ENCODE data around the gene C9orf152. TPM values are rescaled to one million over a fixed set of nuclear protein-coding genes. Genes with fewer than 3 reads are reported as not detected.

Gene C9orf152
- total and polyA plus RNA-seq, 2 experiments from 2014 or later, result not detected

DNA sequence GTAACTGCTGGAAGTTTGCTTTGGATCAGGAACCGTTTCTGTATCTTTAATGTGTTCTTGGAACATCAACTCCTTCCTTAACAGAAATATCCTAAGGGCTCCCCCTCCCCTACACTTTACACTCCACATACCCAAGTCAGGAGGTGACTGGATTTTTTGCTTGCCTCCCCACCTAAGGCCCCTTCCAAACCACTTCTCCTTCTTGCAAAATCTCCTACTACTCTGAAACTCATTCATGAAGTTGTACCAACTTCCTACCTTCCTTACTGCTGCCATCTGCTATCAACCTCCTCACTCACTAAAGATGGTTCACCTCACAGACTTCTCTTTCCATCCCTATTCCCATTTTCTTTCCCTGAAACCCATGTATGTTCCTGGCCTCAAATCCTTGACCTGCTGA lies 32.2 kb upstream of the C9orf152 start:
- DNase-seq (ENCODE audit: low read depth in 1 of 2, low spot score in 1 of 2), result no peak
- Histone ChIP-seq H3K4me3 (no peak overlapping the region), H3K9me3 (ENCODE audit: low read depth) (no peaks in the 10 kb centered on the region), H3K4me1 (ENCODE audit: low read depth) (no peaks in the 10 kb centered on the region), H3K27me3 (no peaks in the 10 kb centered on the region), H3K27ac (no peak overlapping the region), H3K36me3 (peaks cover 2% of the 10 kb centered on the region)
- TF ChIP-seq, protein P1, sequence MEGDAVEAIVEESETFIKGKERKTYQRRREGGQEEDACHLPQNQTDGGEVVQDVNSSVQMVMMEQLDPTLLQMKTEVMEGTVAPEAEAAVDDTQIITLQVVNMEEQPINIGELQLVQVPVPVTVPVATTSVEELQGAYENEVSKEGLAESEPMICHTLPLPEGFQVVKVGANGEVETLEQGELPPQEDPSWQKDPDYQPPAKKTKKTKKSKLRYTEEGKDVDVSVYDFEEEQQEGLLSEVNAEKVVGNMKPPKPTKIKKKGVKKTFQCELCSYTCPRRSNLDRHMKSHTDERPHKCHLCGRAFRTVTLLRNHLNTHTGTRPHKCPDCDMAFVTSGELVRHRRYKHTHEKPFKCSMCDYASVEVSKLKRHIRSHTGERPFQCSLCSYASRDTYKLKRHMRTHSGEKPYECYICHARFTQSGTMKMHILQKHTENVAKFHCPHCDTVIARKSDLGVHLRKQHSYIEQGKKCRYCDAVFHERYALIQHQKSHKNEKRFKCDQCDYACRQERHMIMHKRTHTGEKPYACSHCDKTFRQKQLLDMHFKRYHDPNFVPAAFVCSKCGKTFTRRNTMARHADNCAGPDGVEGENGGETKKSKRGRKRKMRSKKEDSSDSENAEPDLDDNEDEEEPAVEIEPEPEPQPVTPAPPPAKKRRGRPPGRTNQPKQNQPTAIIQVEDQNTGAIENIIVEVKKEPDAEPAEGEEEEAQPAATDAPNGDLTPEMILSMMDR (IDR thresholded peaks at IDR 0.05; ENCODE audit: low read depth, low read length), result no peak

DNA sequence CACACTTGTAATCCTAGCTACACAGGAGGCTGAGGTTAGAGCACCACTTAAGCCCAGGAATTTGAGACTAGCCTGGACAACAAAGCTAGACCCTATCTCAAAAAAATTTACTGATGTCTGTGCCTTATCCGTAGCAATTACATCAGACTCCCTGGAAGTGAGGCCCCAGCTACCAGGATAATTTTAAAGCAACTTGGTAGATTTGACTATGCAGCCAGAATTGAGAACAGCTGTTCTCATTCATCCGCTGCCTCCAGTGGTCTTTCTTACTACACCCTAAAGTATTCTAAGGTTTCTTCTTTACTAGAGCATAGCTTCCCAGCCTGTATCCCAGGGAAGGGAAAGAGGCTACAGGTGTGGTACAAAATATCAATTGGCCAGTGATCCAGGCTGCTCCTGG lies 20.4 kb upstream of the C9orf152 start:
- TF ChIP-seq, protein P1 (IDR thresholded peaks at IDR 0.05; ENCODE audit: low read depth, low read length), result no peak
- no peaks in the 10 kb centered on the region for H3K4me1 ChIP-seq (ENCODE audit: low read depth)
- H3K27me3 ChIP-seq, result no peaks in the 10 kb centered on the region
- no peaks in the 10 kb centered on the region for H3K36me3 ChIP-seq
- H3K9me3 ChIP-seq (ENCODE audit: low read depth), result no peaks in the 10 kb centered on the region
- H3K4me3 ChIP-seq, result no peak overlapping the region
- no peak for DNase-seq (ENCODE audit: low read depth in 1 of 2, low spot score in 1 of 2)
- no peak overlapping the region for H3K27ac ChIP-seq

DNA sequence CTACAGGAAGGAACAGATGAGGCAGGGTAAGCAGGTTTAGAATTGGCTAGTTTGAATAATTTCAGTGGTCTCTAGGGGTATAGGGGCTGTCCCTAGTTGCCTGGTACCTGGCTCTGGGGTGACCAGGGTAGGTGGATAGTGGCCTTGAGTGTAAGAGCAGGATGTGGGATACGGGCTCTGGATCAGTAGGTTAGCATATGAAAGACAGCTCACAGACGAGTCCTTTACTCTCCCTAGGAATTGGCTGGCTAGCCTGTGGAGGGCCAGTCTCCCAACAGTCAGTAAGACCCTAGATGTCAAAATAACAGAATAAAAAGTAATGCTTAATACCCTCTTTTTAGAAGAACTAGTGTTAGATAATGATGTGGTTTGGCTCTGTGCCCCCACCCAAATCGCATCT lies 16.6 kb upstream of the C9orf152 start:
- Histone ChIP-seq H3K4me1 (ENCODE audit: low read depth) (no peaks in the 10 kb centered on the region), H3K36me3 (no peaks in the 10 kb centered on the region), H3K9me3 (ENCODE audit: low read depth) (no peaks in the 10 kb centered on the region), H3K4me3 (no peak overlapping the region), H3K27me3 (no peaks in the 10 kb centered on the region), H3K27ac (no peak overlapping the region)
- DNase-seq (ENCODE audit: low read depth in 1 of 2, low spot score in 1 of 2), result no peak
- TF ChIP-seq, protein P1 (IDR thresholded peaks at IDR 0.05; ENCODE audit: low read depth, low read length), result no peak

DNA sequence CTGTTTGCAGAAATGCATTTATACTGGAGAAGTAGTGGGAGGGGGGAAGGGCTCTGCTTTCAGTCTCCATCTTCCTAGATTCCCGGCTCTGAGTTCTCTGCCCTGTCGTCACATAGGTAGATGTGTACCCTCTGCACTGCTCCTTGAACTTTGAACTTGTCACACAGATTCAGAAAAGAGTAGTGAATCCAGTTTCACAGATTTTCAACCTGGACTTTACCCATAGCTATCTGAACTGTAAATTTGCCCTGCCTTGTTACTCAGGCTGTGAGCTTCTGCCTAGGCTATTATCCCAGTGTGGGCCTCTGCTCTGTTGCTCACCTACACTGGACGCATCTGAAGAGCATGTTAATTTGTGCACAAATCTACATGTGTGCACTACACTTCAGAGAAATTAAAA lies 12.8 kb upstream of the C9orf152 start:
- TF ChIP-seq, protein P1 (IDR thresholded peaks at IDR 0.05; ENCODE audit: low read depth, low read length), result no peak
- Histone ChIP-seq H3K27me3 (no peaks in the 10 kb centered on the region), H3K4me1 (ENCODE audit: low read depth) (no peaks in the 10 kb centered on the region), H3K36me3 (no peaks in the 10 kb centered on the region), H3K27ac (no peak overlapping the region), H3K9me3 (ENCODE audit: low read depth) (no peaks in the 10 kb centered on the region), H3K4me3 (no peak overlapping the region)
- no peak for DNase-seq (ENCODE audit: low read depth in 1 of 2, low spot score in 1 of 2)

DNA sequence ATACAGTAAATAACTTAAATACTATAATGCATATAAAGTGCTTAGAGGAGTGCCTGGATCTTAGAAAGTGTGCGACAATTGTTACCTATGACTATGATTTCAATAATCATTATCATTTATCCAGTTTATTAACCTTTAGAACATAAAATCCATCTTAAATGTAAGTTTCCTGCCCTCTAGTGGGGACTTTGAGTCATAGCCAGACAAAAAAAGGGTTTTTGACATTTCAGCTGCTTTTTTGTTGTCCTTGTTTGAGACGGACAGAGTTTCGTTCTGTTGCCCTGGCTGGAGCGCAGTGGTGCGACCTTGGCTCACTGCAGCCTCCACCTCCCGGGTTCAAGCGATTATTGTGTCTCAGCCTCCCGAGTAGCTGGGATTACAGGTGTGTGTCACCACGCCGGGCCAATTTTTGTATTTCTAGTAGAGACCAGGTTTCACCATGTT lies 9.7 kb upstream of the C9orf152 start:
- no peaks in the 10 kb centered on the region for H3K9me3 ChIP-seq (ENCODE audit: low read depth)
- no peaks in the 10 kb centered on the region for H3K27me3 ChIP-seq
- H3K4me3 ChIP-seq, result no peak overlapping the region
- DNase-seq (ENCODE audit: low read depth in 1 of 2, low spot score in 1 of 2), result peak; percentile 45 to 69
- TF ChIP-seq, protein P1 (IDR thresholded peaks at IDR 0.05; ENCODE audit: low read depth, low read length), result peak; percentile 71
- no peaks in the 10 kb centered on the region for H3K36me3 ChIP-seq
- H3K4me1 ChIP-seq (ENCODE audit: low read depth), result peaks cover 2% of the 10 kb centered on the region
- no peak overlapping the region for H3K27ac ChIP-seq

Data from cardiac muscle cell (in vitro differentiated cells and primary cell).